GM12878 (cell line): ENCODE data around the gene KCTD2.

ENCODE experiments used
- CTCF ChIP-seq, 3 experiments: IDR thresholded peaks in 2 of 3; conservative IDR thresholded peaks in 1 of 3; 2 replicates each; pipeline ENCODE4 v1.5.1; 2011; ENCODE audit warnings: low read depth in 3 of 3, low read length in 3 of 3, mild to moderate bottlenecking in 3 of 3, control low read depth in 2 of 3, moderate library complexity in 2 of 3, inconsistent platforms in 1 of 3, mixed read lengths in 1 of 3; ENCODE audit not compliant: control insufficient read depth in 2 of 3, insufficient read depth in 1 of 3; ENCODE audit errors: extremely low read depth in 1 of 3
- ETV6 ChIP-seq, 2 experiments: fragments of 450-650 bp in 1 of 2; IDR thresholded peaks in 1 of 2; conservative IDR thresholded peaks in 1 of 2; 2 replicates each; pipeline ENCODE4 v1.6.1; 2014; ENCODE audit warnings: antibody characterized with exemption in 1 of 2, borderline replicate concordance in 1 of 2, low read depth in 1 of 2, mild to moderate bottlenecking in 1 of 2, moderate library complexity in 1 of 2
- FOXM1 ChIP-seq: IDR thresholded peaks from 2 replicates; pipeline ENCODE4 v1.6.1; 2012; ENCODE audit warnings: low read depth, mild to moderate bottlenecking, inconsistent platforms, low read length, moderate library complexity
- RAD21 ChIP-seq: IDR thresholded peaks from 2 replicates; pipeline ENCODE4 v1.6.1; 2011; ENCODE audit warnings: mild to moderate bottlenecking, low read depth, low read length, moderate library complexity; ENCODE audit not compliant: insufficient read depth
- SUZ12 ChIP-seq: fragments of 200-600 bp; sonication (generic); IDR thresholded peaks from one replicate; pipeline ENCODE4 v1.6.1; 2018; ENCODE audit warnings: antibody characterized with exemption, mild to moderate bottlenecking; ENCODE audit not compliant: unreplicated experiment
- TAF1 ChIP-seq: IDR thresholded peaks from 2 replicates; pipeline ENCODE4 v1.6.1; 2011; ENCODE audit warnings: mild to moderate bottlenecking, low read depth, low read length, borderline replicate concordance

- TF ChIP-seq TAF1, result no peak
- no peak for TF ChIP-seq ETV6 (conservative IDR thresholded peaks at IDR 0.05 in 1 of 2, IDR thresholded peaks at IDR 0.05 in 1 of 2; ENCODE audit: borderline replicate concordance in 1 of 2, low read depth in 1 of 2)
- TF ChIP-seq RAD21, result no peak
- TF ChIP-seq CTCF (IDR thresholded peaks at IDR 0.05 in 2 of 3, conservative IDR thresholded peaks at IDR 0.05 in 1 of 3; ENCODE audit: control insufficient read depth in 2 of 3, extremely low read depth in 1 of 3, insufficient read depth in 1 of 3, low read depth in 3 of 3, low read length in 3 of 3), result no peak
- no peak for TF ChIP-seq FOXM1
- no peak for TF ChIP-seq SUZ12
These were observed 523 bp downstream of the KCTD2 start for GRCh38 chr17:75047398-75048098.
